K562 (cell line): ENCODE results near the gene WDR72.

Experiments
- POLR2A ChIP-seq: fragments of 450-650 bp; conservative IDR thresholded peaks from 2 replicates; pipeline ENCODE4 v1.6.1; 2016
- ZNF143 ChIP-seq: sonication (generic); formaldehyde crosslinking; IDR thresholded peaks from 2 replicates; pipeline ENCODE4 v1.9.0; 2022; ENCODE audit warnings: mild to moderate bottlenecking, missing genetic modification reagents
- ZNF263 ChIP-seq: sonication (generic); formaldehyde crosslinking; IDR thresholded peaks from 2 replicates; pipeline ENCODE4 v1.8.0; 2022; ENCODE audit warnings: mild to moderate bottlenecking, missing genetic modification reagents, borderline replicate concordance

DNA sequence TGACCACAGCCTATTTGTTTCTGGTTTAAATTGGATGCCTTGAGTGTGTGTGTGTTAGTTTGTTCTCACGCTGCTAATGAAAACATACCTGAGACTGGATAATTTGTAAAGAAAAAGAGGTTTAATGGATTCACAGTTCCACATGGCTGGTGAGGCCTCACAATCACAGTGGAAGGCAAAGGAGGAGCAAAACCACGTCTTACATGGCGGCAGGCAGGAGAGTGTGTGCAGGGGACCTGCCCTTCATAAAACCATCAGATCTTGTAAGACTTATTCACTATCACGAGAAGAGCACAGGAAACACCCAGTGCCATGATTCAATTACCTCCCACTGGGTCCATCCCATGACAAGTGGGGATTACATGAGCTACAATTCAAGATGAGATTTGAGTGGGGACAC lies 260.5 kb downstream of the WDR72 start:
- TF ChIP-seq ZNF263 (CRISPR knock-in tag) (no peak), POLR2A (no peak), ZNF143 (no peak)
